ENCODE measurements around the gene CUL7. TPM values are rescaled to one million over a fixed set of nuclear protein-coding genes. Genes with fewer than 3 reads are reported as not detected.

Gene CUL7
- total RNA-seq, 1 donor from 2014 or later, result 26.7 TPM

DNA sequence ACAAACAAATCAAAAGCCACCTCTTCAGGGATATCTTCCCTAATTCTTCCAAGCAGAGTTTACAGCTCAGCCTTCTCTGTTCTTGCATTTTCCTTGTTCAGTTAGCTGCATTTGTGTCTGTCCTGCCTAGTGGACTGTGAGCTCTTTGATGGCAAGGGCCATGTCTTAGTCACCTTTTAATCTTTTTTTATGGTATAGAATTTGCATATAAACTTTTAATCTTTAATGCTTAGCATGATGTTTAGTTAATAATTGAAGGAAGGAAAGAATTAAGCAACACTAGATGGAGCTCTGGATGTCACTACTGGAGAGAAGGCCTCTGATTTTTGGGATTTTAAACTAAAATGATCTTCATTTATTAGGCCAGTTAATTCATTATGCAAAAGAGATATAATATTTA lies 57.1 kb downstream of the CUL7 start:
- no peaks in the 10 kb centered on the region for H3K4me1 ChIP-seq
- H3K4me3 ChIP-seq, result no peak overlapping the region
- DNase-seq (ENCODE audit: low spot score in 2 of 2), result no peak
- TF ChIP-seq, protein P1, sequence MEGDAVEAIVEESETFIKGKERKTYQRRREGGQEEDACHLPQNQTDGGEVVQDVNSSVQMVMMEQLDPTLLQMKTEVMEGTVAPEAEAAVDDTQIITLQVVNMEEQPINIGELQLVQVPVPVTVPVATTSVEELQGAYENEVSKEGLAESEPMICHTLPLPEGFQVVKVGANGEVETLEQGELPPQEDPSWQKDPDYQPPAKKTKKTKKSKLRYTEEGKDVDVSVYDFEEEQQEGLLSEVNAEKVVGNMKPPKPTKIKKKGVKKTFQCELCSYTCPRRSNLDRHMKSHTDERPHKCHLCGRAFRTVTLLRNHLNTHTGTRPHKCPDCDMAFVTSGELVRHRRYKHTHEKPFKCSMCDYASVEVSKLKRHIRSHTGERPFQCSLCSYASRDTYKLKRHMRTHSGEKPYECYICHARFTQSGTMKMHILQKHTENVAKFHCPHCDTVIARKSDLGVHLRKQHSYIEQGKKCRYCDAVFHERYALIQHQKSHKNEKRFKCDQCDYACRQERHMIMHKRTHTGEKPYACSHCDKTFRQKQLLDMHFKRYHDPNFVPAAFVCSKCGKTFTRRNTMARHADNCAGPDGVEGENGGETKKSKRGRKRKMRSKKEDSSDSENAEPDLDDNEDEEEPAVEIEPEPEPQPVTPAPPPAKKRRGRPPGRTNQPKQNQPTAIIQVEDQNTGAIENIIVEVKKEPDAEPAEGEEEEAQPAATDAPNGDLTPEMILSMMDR (IDR thresholded peaks at IDR 0.05), result no peak
- H3K9me3 ChIP-seq, result no peaks in the 10 kb centered on the region
- no peak overlapping the region for H3K27ac ChIP-seq
- intact Hi-C loops (cut with DNase I), result no loop called here
- H3K27me3 ChIP-seq, result no peaks in the 10 kb centered on the region
- H3K36me3 ChIP-seq, result peaks cover 0 to 4% of the 10 kb centered on the region in 2 donors

DNA sequence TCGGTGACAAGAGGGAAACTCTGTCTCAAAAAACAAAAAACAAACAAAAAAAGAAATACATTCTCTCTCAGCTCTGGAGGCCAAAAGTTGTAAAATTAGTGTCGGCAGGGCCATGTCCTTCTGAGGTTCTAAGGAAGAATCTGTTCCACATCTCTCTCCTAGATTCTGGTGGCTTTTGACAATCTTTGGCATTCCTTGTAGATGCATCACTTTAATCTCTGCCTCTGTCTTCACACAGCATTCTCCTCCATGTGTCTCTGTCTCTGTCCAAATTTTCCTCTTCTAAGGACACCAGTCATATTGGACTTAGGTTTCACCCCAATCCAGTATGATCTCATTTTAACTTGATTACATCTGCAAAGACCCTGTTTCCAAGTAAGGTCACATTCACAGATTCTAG lies 60.2 kb downstream of the CUL7 start:
- TF ChIP-seq, protein P1 (IDR thresholded peaks at IDR 0.05), result no peak
- Histone ChIP-seq H3K36me3 (peaks cover 7 to 9% of the 10 kb centered on the region in 2 donors), H3K27me3 (no peaks in the 10 kb centered on the region), H3K4me3 (no peak overlapping the region), H3K9me3 (no peaks in the 10 kb centered on the region), H3K27ac (no peak overlapping the region), H3K4me1 (peaks cover 0 to 7% of the 10 kb centered on the region in 2 donors)
- DNase-seq (ENCODE audit: low spot score in 2 of 2), result no peak
- intact Hi-C loops (cut with DNase I), result no loop called here

DNA sequence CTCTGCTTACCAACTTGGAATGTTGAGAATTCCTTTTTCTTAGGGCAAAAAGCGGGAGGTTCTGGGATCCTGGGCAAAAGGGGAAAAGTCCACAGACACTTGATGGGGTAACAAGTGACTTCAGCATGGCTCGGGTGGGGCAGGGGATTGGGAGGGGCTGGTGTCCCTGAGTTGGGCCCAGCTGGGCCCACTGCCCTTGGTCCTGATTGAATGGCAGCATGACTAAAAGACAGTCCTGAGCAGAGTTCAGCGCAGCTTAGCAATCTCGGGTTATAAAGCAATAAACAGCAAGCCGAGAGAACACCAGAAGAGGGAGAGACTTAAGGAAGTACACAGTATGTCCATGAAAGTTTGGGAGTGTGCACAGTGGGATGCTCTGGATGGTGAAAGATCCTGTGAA lies 63.7 kb downstream of the CUL7 start:
- no peaks in the 10 kb centered on the region for H3K27me3 ChIP-seq
- no peak overlapping the region for H3K4me3 ChIP-seq
- no peak for DNase-seq (ENCODE audit: low spot score in 2 of 2)
- TF ChIP-seq, protein P1 (IDR thresholded peaks at IDR 0.05), result no peak
- intact Hi-C loops (cut with DNase I), result no loop called here
- H3K27ac ChIP-seq, result no peak overlapping the region
- peaks cover 18 to 33% of the 10 kb centered on the region in 2 donors for H3K4me1 ChIP-seq
- H3K9me3 ChIP-seq, result no peaks in the 10 kb centered on the region
- peaks cover 7 to 9% of the 10 kb centered on the region in 2 donors for H3K36me3 ChIP-seq

DNA sequence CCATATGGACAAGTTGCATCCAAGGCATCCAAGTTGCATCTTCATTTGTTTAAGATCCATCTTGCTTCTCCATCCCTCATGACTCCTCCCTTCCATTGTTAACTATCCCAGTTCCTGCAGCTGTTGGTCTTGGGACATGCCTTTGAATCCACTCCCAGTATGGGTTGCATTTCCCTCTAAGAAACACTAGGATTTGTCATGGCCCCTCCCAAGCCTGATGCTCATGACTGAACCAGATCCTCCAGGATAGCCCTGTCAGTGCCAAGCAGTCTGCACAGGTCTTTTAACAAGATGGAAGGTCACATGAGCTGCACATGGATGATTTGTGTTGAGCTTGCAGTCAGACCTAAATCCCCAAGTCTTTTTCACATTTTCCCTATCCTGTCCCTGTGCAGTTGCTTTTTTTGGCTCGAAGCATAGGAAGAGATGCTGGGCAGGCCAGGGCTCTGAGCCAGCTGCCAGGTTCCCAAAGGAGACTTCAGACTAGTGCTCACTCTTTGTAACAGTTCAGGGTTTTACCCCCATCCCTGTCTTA lies 65.1 kb downstream of the CUL7 start:
- intact Hi-C loops (cut with DNase I), result no loop called here
- H3K4me1 ChIP-seq, result peaks cover 18 to 36% of the 10 kb centered on the region in 2 donors
- TF ChIP-seq, protein P1 (IDR thresholded peaks at IDR 0.05), result no peak
- no peaks in the 10 kb centered on the region for H3K27me3 ChIP-seq
- H3K9me3 ChIP-seq, result no peaks in the 10 kb centered on the region
- DNase-seq (ENCODE audit: low spot score in 2 of 2), result no peak
- peaks cover 7 to 9% of the 10 kb centered on the region in 2 donors for H3K36me3 ChIP-seq
- no peak overlapping the region for H3K4me3 ChIP-seq
- no peak overlapping the region for H3K27ac ChIP-seq

Other genes with a start within 250 kb of the CUL7 start
- gene RPL7L1, start 174.2 kb downstream of the CUL7 start, total RNA-seq, result 34.8 TPM
- not detected for gene PTCRA, start 137.8 kb downstream of the CUL7 start, total RNA-seq
- gene CNPY3, start 124.4 kb downstream of the CUL7 start, total RNA-seq, result 49.6 TPM
- not detected for gene GNMT, start 93.1 kb downstream of the CUL7 start, total RNA-seq
- gene PEX6, start 74.7 kb downstream of the CUL7 start, total RNA-seq, result 8.9 TPM
- gene PPP2R5D, start 69.3 kb downstream of the CUL7 start, total RNA-seq, result 27.7 TPM
- gene MEA1, start 39.9 kb downstream of the CUL7 start, total RNA-seq, result 61.1 TPM
- gene KLHDC3, start 39.6 kb downstream of the CUL7 start, total RNA-seq, result 64.0 TPM
- 20.6 TPM for gene RRP36, start 32.2 kb downstream of the CUL7 start, total RNA-seq
- gene MRPL2, start 5.6 kb upstream of the CUL7 start, total RNA-seq, result 42.3 TPM
- gene KLC4, start 5.8 kb upstream of the CUL7 start, total RNA-seq, result 17.8 TPM
- 34.9 TPM for gene PTK7, start 22.5 kb upstream of the CUL7 start, total RNA-seq
- 71.2 TPM for gene SRF, start 117.4 kb upstream of the CUL7 start, total RNA-seq
- gene CUL9, start 128.3 kb upstream of the CUL7 start, total RNA-seq, result 36.1 TPM
- 39.1 TPM for gene DNPH1, start 175.6 kb upstream of the CUL7 start, total RNA-seq
- not detected for gene TTBK1, start 189.6 kb upstream of the CUL7 start, total RNA-seq
- gene SLC22A7, start 244.4 kb upstream of the CUL7 start, total RNA-seq, result 1.8 TPM